ENCODE results near the gene SLC9A5. TPM values are rescaled to one million over a fixed set of nuclear protein-coding genes. Genes with fewer than 3 reads are reported as not detected.

Gene SLC9A5, protein sequence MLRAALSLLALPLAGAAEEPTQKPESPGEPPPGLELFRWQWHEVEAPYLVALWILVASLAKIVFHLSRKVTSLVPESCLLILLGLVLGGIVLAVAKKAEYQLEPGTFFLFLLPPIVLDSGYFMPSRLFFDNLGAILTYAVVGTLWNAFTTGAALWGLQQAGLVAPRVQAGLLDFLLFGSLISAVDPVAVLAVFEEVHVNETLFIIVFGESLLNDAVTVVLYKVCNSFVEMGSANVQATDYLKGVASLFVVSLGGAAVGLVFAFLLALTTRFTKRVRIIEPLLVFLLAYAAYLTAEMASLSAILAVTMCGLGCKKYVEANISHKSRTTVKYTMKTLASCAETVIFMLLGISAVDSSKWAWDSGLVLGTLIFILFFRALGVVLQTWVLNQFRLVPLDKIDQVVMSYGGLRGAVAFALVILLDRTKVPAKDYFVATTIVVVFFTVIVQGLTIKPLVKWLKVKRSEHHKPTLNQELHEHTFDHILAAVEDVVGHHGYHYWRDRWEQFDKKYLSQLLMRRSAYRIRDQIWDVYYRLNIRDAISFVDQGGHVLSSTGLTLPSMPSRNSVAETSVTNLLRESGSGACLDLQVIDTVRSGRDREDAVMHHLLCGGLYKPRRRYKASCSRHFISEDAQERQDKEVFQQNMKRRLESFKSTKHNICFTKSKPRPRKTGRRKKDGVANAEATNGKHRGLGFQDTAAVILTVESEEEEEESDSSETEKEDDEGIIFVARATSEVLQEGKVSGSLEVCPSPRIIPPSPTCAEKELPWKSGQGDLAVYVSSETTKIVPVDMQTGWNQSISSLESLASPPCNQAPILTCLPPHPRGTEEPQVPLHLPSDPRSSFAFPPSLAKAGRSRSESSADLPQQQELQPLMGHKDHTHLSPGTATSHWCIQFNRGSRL
- 1 to 10 TPM; 2.6 to 5.9 (median 4.5) TPM for polyA plus RNA-seq (ENCODE audit: insufficient read length in 4 of 4)

GRCh38 chr16:67248401-67249177, at the start of gene SLC9A5:
Gene SLC9A5, plus strand, starts transcription at chr16:67248979. Its CDS starts 36 bp downstream, at chr16:67249015.
- no peak for DNase-seq (ENCODE audit: low read depth in 4 of 4, low spot score in 3 of 4)

- no peak for DNase-seq (ENCODE audit: low read depth in 4 of 4, low spot score in 3 of 4)
Observed at GRCh38 chr16:67199011-67199807, 49.6 kb upstream of the SLC9A5 start, which contains the start of gene ELMO3. Gene ELMO3, plus strand, starts transcription at chr16:67199131. Its CDS starts 196 bp downstream, at chr16:67199327.

GRCh38 chr16:67199808-67200198, 49.0 kb upstream of the SLC9A5 start:
- DNase-seq (ENCODE audit: low read depth in 4 of 4, low spot score in 3 of 4), result no peak

- no peak for DNase-seq (ENCODE audit: low read depth in 4 of 4, low spot score in 3 of 4)
Observed at GRCh38 chr16:67200491-67200890, 48.3 kb upstream of the SLC9A5 start.

DNA sequence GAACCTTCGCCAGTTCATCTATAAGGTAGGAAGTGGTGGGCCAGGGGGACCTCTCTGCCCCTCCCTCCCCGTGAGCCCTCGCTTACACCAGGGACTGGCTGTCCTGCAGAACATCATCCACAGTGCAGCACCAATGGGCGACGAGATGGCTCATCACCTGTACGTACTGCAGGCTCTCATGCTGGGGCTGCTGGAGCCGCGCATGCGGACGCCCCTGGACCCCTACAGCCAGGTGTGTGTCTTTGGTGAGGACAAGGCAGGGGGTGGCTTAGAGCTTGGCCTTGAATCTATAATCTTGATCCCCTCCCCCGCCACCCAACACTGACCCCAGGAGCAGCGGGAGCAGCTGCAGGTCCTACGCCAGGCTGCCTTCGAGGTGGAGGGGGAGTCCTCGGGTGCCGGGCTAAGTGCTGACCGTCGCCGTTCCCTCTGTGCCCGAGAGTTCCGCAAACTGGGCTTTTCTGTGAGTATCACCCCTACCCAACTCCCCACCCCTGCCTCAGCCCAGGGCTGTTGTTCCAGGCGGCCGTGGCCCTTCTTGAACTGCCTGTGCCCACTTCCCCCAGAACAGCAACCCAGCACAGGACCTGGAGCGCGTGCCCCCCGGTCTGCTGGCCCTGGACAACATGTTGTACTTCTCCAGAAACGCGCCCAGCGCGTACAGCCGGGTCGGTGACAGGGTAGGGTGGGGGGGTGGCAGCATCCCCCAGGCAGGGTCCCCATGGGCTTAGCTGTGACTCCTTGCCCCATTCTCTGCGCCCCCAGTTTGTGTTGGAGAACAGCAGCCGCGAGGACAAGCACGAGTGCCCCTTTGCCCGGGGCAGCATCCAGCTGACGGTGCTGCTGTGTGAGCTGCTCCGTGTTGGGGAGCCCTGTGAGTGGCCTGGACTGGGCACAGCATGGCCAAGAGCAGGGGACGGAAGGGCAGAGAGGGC, 47.1 kb upstream of the SLC9A5 start:
- no peak for DNase-seq (ENCODE audit: low read depth in 4 of 4, low spot score in 3 of 4)

DNA sequence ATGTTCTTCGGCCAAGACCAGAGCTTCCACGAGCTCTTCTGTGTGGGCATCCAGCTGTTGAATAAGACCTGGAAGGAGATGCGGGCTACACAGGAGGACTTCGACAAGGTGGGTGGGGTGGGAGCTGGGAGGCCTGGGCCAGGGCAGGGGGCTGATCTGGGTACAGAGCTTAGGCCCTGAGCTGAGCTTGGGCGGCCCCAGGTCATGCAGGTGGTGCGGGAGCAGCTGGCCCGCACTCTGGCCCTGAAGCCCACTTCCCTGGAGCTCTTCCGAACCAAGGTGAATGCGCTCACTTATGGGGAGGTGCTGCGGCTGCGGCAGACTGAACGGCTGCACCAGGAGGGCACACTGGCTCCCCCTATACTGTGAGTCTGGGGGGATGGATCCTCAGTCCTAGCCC, 46.4 kb upstream of the SLC9A5 start:
- no peak for DNase-seq (ENCODE audit: low read depth in 4 of 4, low spot score in 3 of 4)

- no peak for DNase-seq (ENCODE audit: low read depth in 4 of 4, low spot score in 3 of 4)
Observed at GRCh38 chr16:67202956-67203493, 45.8 kb upstream of the SLC9A5 start.

GRCh38 chr16:67204076-67204475, 44.7 kb upstream of the SLC9A5 start:
- DNase-seq (ENCODE audit: low read depth in 4 of 4, low spot score in 3 of 4), result no peak

- no peak for DNase-seq (ENCODE audit: low read depth in 4 of 4, low spot score in 3 of 4)
Observed at GRCh38 chr16:67206129-67206837, 42.5 kb upstream of the SLC9A5 start.

DNA sequence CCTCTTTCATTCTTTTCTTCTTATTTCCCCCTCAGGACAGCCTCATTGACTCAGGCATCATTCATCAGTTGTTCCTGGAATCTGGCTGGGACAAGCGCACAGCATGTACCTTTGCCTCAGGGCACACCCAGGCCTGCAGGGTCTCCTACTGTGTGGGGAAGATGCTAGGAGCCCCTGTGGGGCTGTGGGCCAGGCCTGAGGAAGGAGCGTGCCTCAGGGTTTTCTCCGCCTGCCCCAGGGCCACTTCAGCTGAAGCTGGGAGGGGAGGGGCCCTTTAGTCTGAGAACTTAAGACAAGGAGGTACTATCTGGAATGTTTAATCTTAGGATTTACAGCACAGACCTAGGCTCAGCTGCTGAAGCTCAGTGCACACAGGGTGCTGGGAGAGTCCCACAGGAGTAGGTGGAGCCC, 41.9 kb upstream of the SLC9A5 start:
- no peak for DNase-seq (ENCODE audit: low read depth in 4 of 4, low spot score in 3 of 4)

DNA sequence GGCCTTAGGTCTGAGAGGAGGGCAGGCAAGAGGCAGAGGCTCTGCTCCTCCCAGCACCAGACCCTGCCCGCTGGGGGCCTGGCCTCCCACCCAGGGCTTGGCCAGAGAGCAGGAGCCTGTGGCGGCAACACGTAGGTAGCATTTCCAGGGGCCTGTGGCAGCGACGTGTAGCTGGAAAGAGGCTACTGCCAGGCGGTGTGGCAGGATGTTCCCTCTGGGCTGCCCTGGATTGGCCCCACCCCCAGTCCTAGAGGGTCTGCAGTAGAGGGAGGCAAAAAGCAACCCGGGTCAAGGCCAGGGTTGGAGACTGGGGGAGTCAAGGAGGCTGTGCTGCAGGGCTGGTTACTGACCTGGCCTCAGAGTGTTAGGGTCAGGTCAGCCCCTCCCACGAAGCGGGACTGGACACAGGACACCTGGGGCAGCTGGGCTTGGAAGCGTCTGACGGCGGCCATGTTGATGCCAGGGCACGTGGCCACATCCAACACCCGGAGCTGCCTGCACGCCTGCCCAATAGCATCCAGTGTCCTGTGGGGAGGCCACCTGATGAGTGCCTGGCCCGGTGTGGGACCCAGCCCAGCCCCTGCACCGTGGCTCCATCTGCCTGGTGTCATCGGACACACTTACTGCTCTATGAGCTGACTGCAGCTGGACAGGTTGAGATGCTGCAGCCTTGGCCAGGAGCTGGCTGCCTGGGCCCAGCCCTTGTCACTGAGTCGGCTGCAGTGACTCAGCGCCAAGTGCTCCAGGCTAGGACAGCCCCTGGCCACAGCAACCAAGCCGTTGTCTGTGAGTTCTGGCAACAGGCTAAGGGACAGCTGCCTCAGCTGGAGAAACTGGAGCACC, 41.3 kb upstream of the SLC9A5 start:
- no peak for DNase-seq (ENCODE audit: low read depth in 4 of 4, low spot score in 3 of 4)

- no peak for DNase-seq (ENCODE audit: low read depth in 4 of 4, low spot score in 3 of 4)
Observed at GRCh38 chr16:67208154-67208896, 40.5 kb upstream of the SLC9A5 start.

GRCh38 chr16:67209565-67209964, 39.2 kb upstream of the SLC9A5 start:
- DNase-seq (ENCODE audit: low read depth in 4 of 4, low spot score in 3 of 4), result no peak

DNA sequence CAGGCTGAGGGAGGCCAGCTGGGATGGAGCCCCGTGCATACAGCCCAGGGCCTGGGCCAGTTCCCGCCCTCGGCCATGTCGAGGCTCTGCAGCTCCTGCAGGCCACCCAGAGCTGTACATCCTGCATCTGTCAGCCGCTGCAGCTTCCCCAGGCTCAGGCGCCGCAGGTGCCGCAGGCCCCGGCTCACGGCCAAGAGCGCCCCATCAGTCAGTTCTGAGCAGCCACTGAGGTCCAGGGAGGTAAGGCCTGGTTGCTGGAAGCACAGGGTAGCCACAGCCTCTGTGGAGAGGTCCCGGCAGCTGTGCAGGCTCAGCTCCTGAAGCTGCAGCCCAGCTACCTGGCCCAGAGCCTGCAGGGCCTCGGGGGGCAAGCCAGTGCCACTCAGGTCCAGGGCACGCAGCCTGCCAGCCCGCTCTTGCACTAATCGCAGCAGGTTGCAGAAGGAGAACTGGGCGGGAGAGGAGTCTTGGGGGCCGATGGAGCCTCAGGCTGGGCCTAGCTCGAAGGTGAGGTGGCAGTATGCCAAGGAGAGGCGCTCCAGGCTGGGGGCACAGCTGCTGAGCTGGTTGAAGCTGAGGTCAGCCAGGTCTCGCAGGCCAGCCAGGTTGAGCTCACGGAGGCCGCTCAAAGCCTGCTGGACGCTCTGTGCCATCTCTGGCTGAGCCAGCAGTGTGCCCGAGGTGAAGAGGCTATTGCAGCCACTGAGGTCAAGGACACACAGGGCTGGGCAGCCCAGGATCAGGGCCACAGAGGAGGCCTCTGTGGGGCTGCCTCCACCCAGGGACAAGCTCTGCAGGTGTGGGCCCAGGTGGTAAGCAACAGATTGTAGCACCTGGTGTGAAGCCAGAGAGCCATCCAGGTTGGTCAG, 38.5 kb upstream of the SLC9A5 start:
- no peak for DNase-seq (ENCODE audit: low read depth in 4 of 4, low spot score in 3 of 4)

- no peak for DNase-seq (ENCODE audit: low read depth in 4 of 4, low spot score in 3 of 4)
Observed at GRCh38 chr16:67211674-67212073, 37.1 kb upstream of the SLC9A5 start.
